ENCODE data around the gene SFXN3. TPM values are rescaled to one million over a fixed set of nuclear protein-coding genes. Genes with fewer than 3 reads are reported as not detected.

SFXN3 gene
- total and polyA plus RNA-seq, 2 experiments from 2014 or later = 0.68 to 3.8 TPM

- no peaks in the 10 kb centered on the region for H3K36me3 ChIP-seq (ENCODE audit: insufficient read depth)
- Mint-ChIP-seq H3K27ac (no peak overlapping the region), H3K4me1 (peaks cover 38% of the 10 kb centered on the region), H3K9me3 (no peaks in the 10 kb centered on the region), H3K36me3 (ENCODE audit: low read depth) (no peaks in the 10 kb centered on the region), H3K27me3 (ENCODE audit: insufficient read depth, low read depth, poor library complexity) (peaks cover 61% of the 10 kb centered on the region), H3K4me3 (no peak overlapping the region)
- no peaks in the 10 kb centered on the region for H3K9me2 ChIP-seq (ENCODE audit: insufficient read depth)
- H3K27ac ChIP-seq (ENCODE audit: low read depth) = no peak overlapping the region
- no peaks in the 10 kb centered on the region for H3K79me2 ChIP-seq (replicated peaks; ENCODE audit: insufficient read depth)
- no peak overlapping the region for H3K4me2 ChIP-seq
- ATAC-seq = no peak; the same call in 1 of the 3 replicates
- no peak overlapping the region for H2AFZ ChIP-seq
- no peaks in the 10 kb centered on the region; the same call in 1 of the 2 replicates for H4K20me1 ChIP-seq (replicated peaks; ENCODE audit: insufficient read depth)
- H3K27me3 ChIP-seq (ENCODE audit: insufficient read depth) = peaks cover 86% of the 10 kb centered on the region
- no peak for DNase-seq (ENCODE audit: low spot score)
- TF ChIP-seq POLR2AphosphoS5 (IDR thresholded peaks at IDR 0.05; ENCODE audit: low read depth) (no peak), ETS1 (IDR thresholded peaks at IDR 0.05) (no peak), CTCF (conservative IDR thresholded peaks at IDR 0.05; ENCODE audit: low read depth in 2 of 2) (no peak), NANOG (IDR thresholded peaks at IDR 0.05; ENCODE audit: borderline replicate concordance) (no peak), ZNF462 (CRISPR knock-in tag; IDR thresholded peaks at IDR 0.05) (no peak), REST (IDR thresholded peaks at IDR 0.05; ENCODE audit: unreplicated experiment) (no peak), CREB1 (CRISPR knock-in tag; IDR thresholded peaks at IDR 0.05; ENCODE audit: low read depth) (no peak), EZH2phosphoT487 (IDR thresholded peaks at IDR 0.05; ENCODE audit: unreplicated experiment) (no peak), JUNB (IDR thresholded peaks at IDR 0.05; ENCODE audit: unreplicated experiment) (no peak), ZNF331 (CRISPR knock-in tag; IDR thresholded peaks at IDR 0.05; ENCODE audit: low read depth) (no peak), ZNF114 (CRISPR knock-in tag; IDR thresholded peaks at IDR 0.05) (no peak), EZH2 (IDR thresholded peaks at IDR 0.05; ENCODE audit: low read depth, unreplicated experiment) (no peak), STAT1 (IDR thresholded peaks at IDR 0.05; ENCODE audit: unreplicated experiment) (no peak)
- H3K4me3 ChIP-seq = no peak overlapping the region
- H3F3A ChIP-seq (replicated peaks; ENCODE audit: low read depth) = no peaks in the 10 kb centered on the region
- peaks cover 10% of the 10 kb centered on the region for H3K4me1 ChIP-seq (ENCODE audit: insufficient read depth)
These were observed 40.9 kb downstream of the SFXN3 start for GRCh38 chr10:101071885-101072433.
